ENCODE measurements around the gene LAMTOR4. TPM values are rescaled to one million over a fixed set of nuclear protein-coding genes. Genes with fewer than 3 reads are reported as not detected.

The LAMTOR4 gene
- total RNA-seq, 1 donor from 2014 or later = 105 TPM

DNA sequence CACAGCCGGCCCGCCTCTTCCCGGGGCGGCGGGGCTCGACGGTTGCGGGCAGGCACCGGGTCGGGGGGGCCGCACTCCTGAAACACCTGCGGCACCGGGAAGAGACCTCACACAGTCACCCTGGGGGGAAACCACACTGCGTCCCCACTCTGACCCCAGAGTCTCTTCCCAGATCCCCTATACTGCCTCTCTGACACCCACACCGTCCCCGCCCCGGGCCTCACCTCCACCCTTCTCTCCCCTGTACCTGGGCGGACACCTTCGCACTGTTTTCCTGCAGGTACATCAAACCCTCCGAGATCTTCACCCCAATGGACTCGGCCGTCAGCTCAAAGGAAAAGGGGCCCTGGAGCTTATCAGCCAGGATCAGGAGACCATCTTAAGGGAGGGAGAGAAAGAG is 23.1 kb downstream of the LAMTOR4 start:
- DNase-seq = peak; percentile 59
- no peaks in the 10 kb centered on the region for H3K36me3 ChIP-seq
- intact Hi-C loops (cut with DNase I) = no loop called here
- no peak overlapping the region for H3K27ac ChIP-seq
- no peak for ATAC-seq
- no peaks in the 10 kb centered on the region for H3K9me3 ChIP-seq
- H3K4me1 ChIP-seq = peaks cover 9% of the 10 kb centered on the region
- peaks cover 15% of the 10 kb centered on the region for H3K27me3 ChIP-seq
- H3K4me3 ChIP-seq = peak overlapping the region; percentile 36
- TF ChIP-seq, protein P1, sequence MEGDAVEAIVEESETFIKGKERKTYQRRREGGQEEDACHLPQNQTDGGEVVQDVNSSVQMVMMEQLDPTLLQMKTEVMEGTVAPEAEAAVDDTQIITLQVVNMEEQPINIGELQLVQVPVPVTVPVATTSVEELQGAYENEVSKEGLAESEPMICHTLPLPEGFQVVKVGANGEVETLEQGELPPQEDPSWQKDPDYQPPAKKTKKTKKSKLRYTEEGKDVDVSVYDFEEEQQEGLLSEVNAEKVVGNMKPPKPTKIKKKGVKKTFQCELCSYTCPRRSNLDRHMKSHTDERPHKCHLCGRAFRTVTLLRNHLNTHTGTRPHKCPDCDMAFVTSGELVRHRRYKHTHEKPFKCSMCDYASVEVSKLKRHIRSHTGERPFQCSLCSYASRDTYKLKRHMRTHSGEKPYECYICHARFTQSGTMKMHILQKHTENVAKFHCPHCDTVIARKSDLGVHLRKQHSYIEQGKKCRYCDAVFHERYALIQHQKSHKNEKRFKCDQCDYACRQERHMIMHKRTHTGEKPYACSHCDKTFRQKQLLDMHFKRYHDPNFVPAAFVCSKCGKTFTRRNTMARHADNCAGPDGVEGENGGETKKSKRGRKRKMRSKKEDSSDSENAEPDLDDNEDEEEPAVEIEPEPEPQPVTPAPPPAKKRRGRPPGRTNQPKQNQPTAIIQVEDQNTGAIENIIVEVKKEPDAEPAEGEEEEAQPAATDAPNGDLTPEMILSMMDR (IDR thresholded peaks at IDR 0.05) = no peak

DNA sequence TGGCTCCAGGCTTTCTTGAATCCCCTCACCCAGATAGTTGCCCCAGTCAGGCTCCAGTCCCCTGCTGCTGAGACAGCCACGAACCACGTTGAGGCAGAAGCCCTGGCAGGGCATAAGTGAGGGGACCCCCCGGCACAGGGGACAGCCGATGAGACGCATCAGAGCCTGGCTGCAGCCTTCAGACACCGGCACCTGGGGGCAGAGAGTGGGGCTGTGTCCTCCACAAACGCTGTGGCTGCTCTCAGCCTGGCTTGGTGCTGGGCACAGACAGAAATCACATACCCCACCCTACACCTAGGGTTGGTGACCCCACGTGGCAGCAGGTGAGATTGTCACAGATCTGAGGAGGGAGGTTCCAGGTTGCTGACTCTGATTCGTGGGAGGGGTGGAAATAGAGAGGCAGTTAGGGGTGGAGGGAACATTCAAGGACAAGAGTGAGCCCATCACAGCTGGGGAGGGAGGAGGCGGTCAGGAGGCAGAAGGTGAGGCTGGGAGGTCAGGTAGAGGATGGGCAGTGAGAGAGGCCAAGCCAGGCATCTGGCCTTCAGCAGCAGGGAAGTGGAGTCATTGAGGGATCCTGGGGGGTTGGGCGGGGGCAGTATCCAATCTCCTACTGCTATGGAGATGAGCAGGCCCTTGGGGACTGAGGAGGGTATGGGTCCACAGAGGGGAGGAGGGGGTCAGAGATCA is 25.2 kb downstream of the LAMTOR4 start:
- no peak for ATAC-seq
- Histone ChIP-seq H3K27me3 (peaks cover 15% of the 10 kb centered on the region), H3K36me3 (no peaks in the 10 kb centered on the region), H3K4me1 (peaks cover 10% of the 10 kb centered on the region), H3K4me3 (no peak overlapping the region), H3K27ac (no peak overlapping the region), H3K9me3 (no peaks in the 10 kb centered on the region)
- intact Hi-C loops (cut with DNase I) = no loop called here
- TF ChIP-seq, protein P1 (IDR thresholded peaks at IDR 0.05) = no peak
- peak; percentile 53 for DNase-seq

DNA sequence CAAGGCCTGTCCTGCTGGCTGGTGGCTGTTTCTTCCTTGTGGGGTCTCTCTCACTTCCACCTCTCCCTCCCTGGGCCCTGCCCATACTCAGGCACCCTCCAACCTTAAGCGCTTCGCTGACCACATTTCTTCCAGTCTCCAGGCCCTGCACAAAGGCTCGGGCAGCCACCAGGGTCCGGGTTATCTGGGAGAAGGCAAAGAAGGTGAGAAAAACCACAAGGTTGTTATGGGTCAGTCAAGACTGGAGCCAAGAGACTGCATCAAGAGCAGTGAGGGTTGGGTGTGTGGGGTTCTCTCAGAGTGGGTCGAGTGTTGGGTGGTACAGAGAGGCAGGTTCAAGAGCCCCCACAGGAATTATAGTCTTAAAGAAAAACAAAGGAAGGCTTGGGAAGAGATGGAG is 25.9 kb downstream of the LAMTOR4 start:
- no peak for ATAC-seq
- TF ChIP-seq, protein P1 (IDR thresholded peaks at IDR 0.05) = no peak
- DNase-seq = peak; percentile 35
- no peak overlapping the region for H3K4me3 ChIP-seq
- peaks cover 15% of the 10 kb centered on the region for H3K27me3 ChIP-seq
- no peaks in the 10 kb centered on the region for H3K36me3 ChIP-seq
- intact Hi-C loops (cut with DNase I) = no loop called here
- no peak overlapping the region for H3K27ac ChIP-seq
- no peaks in the 10 kb centered on the region for H3K9me3 ChIP-seq
- peaks cover 9% of the 10 kb centered on the region for H3K4me1 ChIP-seq

DNA sequence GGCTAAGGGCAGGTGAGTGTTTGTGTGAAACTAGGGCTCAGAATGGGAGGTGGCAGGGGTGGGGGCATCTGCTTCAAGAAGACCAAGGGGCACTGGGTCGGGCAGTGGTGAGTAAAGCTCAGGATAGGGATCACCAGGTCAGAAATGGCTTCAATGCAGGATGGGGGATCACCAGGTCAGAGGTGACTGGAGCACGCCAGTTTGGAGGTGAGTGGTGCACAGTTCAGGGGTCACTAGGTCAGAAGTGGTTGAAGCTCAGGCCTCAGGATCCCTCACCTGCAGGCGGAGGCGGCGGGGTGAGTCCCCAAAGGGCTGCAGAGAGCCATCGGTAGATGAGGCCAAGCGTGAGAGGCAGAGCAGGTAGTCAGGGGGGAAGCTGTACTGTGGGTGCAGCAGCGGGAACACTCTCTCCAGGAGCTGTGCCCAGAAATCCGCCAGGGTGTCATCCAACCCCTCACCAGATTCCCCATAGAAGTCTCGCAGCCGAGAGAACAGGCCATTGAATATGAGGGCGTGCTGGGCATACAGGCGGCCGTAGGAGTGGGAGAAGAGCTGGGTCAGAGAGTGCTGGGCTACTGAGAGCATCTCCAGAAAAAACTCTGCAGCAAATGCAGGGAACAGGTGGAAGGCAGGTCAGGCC is 26.7 kb downstream of the LAMTOR4 start:
- Histone ChIP-seq H3K27ac (no peak overlapping the region), H3K4me3 (no peak overlapping the region), H3K9me3 (no peaks in the 10 kb centered on the region), H3K4me1 (peaks cover 9% of the 10 kb centered on the region), H3K36me3 (no peaks in the 10 kb centered on the region), H3K27me3 (peaks cover 15% of the 10 kb centered on the region)
- TF ChIP-seq, protein P1 (IDR thresholded peaks at IDR 0.05) = no peak
- peak; percentile 59 for DNase-seq
- ATAC-seq = no peak
- intact Hi-C loops (cut with DNase I) = no loop called here

DNA sequence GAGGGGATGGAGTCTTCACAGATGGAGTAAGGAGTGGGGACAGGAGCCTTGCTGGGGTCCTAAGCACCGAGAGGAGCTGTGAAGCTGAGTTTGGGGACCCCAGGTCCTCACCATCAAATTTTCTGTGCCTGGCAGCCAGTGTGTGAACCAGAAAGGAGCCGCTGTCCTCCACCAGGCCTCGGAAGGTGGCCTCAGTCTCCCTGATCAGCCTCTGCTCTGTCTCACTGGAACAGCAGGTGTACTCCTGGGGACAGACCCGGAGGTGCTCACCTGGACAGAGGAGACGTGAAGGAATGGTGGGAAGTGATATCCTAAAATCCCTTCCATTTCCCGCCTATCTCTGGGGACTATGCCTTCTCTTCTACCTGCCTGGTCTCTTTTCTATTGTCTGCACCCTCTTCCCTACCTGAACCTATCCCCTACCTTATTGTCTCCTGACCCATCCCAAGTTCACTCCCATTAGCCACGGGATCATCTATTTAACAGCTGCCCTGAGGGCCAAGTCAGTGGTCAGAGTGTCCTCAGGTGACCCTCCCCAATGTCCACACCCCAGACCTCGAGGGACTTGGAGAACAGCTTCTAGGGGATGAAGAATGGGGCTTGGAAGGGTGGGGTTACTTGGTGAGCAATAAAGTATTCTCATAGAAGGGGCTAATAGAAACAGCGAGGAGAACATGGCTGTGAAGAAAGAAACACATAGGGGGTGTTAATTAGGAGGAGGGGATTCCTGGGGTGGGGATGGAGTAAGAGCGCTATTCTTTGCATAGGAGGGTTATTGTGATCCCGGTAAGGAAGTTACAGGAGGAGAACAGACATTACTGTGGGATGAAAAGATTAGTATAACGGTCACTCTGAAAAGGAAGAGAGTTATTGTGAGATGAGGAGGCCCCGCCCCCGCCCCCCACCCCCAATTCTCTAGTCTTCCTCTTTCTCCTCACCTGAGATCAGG is 27.7 kb downstream of the LAMTOR4 start:
- Histone ChIP-seq H3K4me3 (peak overlapping the region; percentile 57), H3K36me3 (no peaks in the 10 kb centered on the region), H3K27ac (no peak overlapping the region), H3K4me1 (peaks cover 9% of the 10 kb centered on the region), H3K27me3 (peaks cover 22% of the 10 kb centered on the region), H3K9me3 (no peaks in the 10 kb centered on the region)
- DNase-seq (peak; percentile 34), ATAC-seq (no peak)
- TF ChIP-seq, protein P1 (IDR thresholded peaks at IDR 0.05) = no peak
- intact Hi-C loops (cut with DNase I) = no loop called here

All from upper lobe of right lung (tissue), 1 donor.